Suprapubic skin (tissue), 3 donors: ENCODE measurements around the gene CLIP2.

ENCODE experiments used
- CTCF ChIP-seq, 2 donors: fragments of 200-600 bp in 1 of 2; fragments of 450-650 bp in 1 of 2; sonication (generic) in 1 of 2; IDR thresholded peaks; one replicate each; pipeline ENCODE4 v1.5.1; 2016 to 2019; ENCODE audit warnings: antibody characterized with exemption in 2 of 2, mild to moderate bottlenecking in 1 of 2, moderate library complexity in 1 of 2
- POLR2A ChIP-seq, 2 donors: fragments of 450-650 bp; IDR thresholded peaks; one replicate each; pipeline ENCODE4 v1.6.1; 2017; ENCODE audit warnings: antibody characterized with exemption in 2 of 2, mild to moderate bottlenecking in 2 of 2, moderate library complexity in 2 of 2

- TF ChIP-seq CTCF (IDR thresholded peaks at IDR 0.05) (no peak), POLR2A (IDR thresholded peaks at IDR 0.05) (no peak)
Observed at GRCh38 chr7:74267756-74268565, 21.2 kb upstream of the CLIP2 start.
